KOPT-K1 (cell line): ENCODE results near the gene SDR42E2.
"Not testable (repeated sequence)": the region's sequence is repeated elsewhere in the genome, so short reads cannot be mapped to it uniquely, and the experiment has no call there.

ENCODE experiments used
- H3K27ac ChIP-seq: fragments of 200-600 bp; sonication (generic); 2 replicates; pipeline ENCODE4 v1.5.1; 2016; ENCODE audit warnings: antibody characterized with exemption, mild to moderate bottlenecking, low read depth, low read length; ENCODE audit not compliant: poor library complexity, severe bottlenecking
- H3K36me3 ChIP-seq: fragments of 200-600 bp; sonication (generic); 2 replicates; pipeline ENCODE4 v1.5.1; 2017; ENCODE audit warnings: antibody characterized with exemption, mild to moderate bottlenecking, low read length, moderate library complexity; ENCODE audit not compliant: insufficient read depth
- H3K9me3 ChIP-seq: fragments of 200-600 bp; sonication (generic); 2 replicates; pipeline ENCODE4 v1.5.1; 2017; ENCODE audit warnings: antibody characterized with exemption, low read length, mild to moderate bottlenecking; ENCODE audit not compliant: insufficient read depth, poor library complexity, severe bottlenecking

SDR42E2 gene

GRCh38 chr16:22210285-22210684, 48.0 kb downstream of the SDR42E2 start:
- Histone ChIP-seq H3K9me3 (no peaks in the 10 kb centered on the region), H3K36me3 (peaks cover 40% of the 10 kb centered on the region; the same call in 1 of the 2 replicates)

GRCh38 chr16:22210854-22211253, 48.5 kb downstream of the SDR42E2 start:
- peaks cover 40% of the 10 kb centered on the region; the same call in 1 of the 2 replicates for H3K36me3 ChIP-seq
- H3K9me3 ChIP-seq: no peaks in the 10 kb centered on the region
- no peak overlapping the region for H3K27ac ChIP-seq

More at GRCh38 chr16:22210285-22210684, 48.0 kb downstream of the SDR42E2 start:
- H3K27ac ChIP-seq: no peak overlapping the region

GRCh38 chr16:22213236-22213635, 50.9 kb downstream of the SDR42E2 start:
- H3K27ac ChIP-seq: no peak overlapping the region
- H3K9me3 ChIP-seq: no peaks in the 10 kb centered on the region
- peaks cover 40% of the 10 kb centered on the region; the same call in 1 of the 2 replicates for H3K36me3 ChIP-seq

- H3K27ac ChIP-seq: no peak overlapping the region
- H3K36me3 ChIP-seq: peaks cover 40% of the 10 kb centered on the region; the same call in 1 of the 2 replicates
These were observed 51.5 kb downstream of the SDR42E2 start for GRCh38 chr16:22213801-22214200.

GRCh38 chr16:22214402-22214801, 52.1 kb downstream of the SDR42E2 start:
- no peak overlapping the region for H3K27ac ChIP-seq
- peaks cover 40% of the 10 kb centered on the region; the same call in 1 of the 2 replicates for H3K36me3 ChIP-seq
- H3K9me3 ChIP-seq: no peaks in the 10 kb centered on the region

More at GRCh38 chr16:22213801-22214200, 51.5 kb downstream of the SDR42E2 start:
- no peaks in the 10 kb centered on the region for H3K9me3 ChIP-seq

GRCh38 chr16:22214889-22215288, 52.6 kb downstream of the SDR42E2 start:
- H3K27ac ChIP-seq: peak overlapping the region; percentile 61
- peaks cover 40% of the 10 kb centered on the region; the same call in 1 of the 2 replicates for H3K36me3 ChIP-seq

GRCh38 chr16:22216191-22216831, 54.0 kb downstream of the SDR42E2 start:
- Histone ChIP-seq H3K36me3 (peaks cover 34% of the 10 kb centered on the region; the same call in 1 of the 2 replicates), H3K9me3 (no peaks in the 10 kb centered on the region), H3K27ac (peak overlapping the region; percentile 61)

More at GRCh38 chr16:22214889-22215288, 52.6 kb downstream of the SDR42E2 start:
- no peaks in the 10 kb centered on the region for H3K9me3 ChIP-seq

- peak overlapping the region; percentile 61 for H3K27ac ChIP-seq
These were observed 54.5 kb downstream of the SDR42E2 start for GRCh38 chr16:22216832-22217225.

GRCh38 chr16:22217890-22218730, 55.8 kb downstream of the SDR42E2 start:
- peak overlapping the region; percentile 61 for H3K27ac ChIP-seq
- peaks cover 19% of the 10 kb centered on the region; the same call in 1 of the 2 replicates for H3K36me3 ChIP-seq
- H3K9me3 ChIP-seq: no peaks in the 10 kb centered on the region

More at GRCh38 chr16:22216832-22217225, 54.5 kb downstream of the SDR42E2 start:
- peaks cover 30% of the 10 kb centered on the region; the same call in 1 of the 2 replicates for H3K36me3 ChIP-seq
- H3K9me3 ChIP-seq: not testable (repeated sequence)

GRCh38 chr16:22219389-22220068, 57.2 kb downstream of the SDR42E2 start:
- Histone ChIP-seq H3K36me3 (peaks cover 5% of the 10 kb centered on the region; the same call in 1 of the 2 replicates), H3K9me3 (no peaks in the 10 kb centered on the region), H3K27ac (no peak overlapping the region)

GRCh38 chr16:22220069-22220440, 57.7 kb downstream of the SDR42E2 start:
- H3K27ac ChIP-seq: no peak overlapping the region

GRCh38 chr16:22220714-22221113, 58.4 kb downstream of the SDR42E2 start:
- Histone ChIP-seq H3K27ac (no peak overlapping the region), H3K9me3 (no peaks in the 10 kb centered on the region), H3K36me3 (peaks cover 7% of the 10 kb centered on the region; the same call in 1 of the 2 replicates)

More at GRCh38 chr16:22220069-22220440, 57.7 kb downstream of the SDR42E2 start:
- peaks cover 5% of the 10 kb centered on the region; the same call in 1 of the 2 replicates for H3K36me3 ChIP-seq
- H3K9me3 ChIP-seq: no peaks in the 10 kb centered on the region

- no peak overlapping the region for H3K27ac ChIP-seq
- H3K9me3 ChIP-seq: no peaks in the 10 kb centered on the region
- peaks cover 16% of the 10 kb centered on the region for H3K36me3 ChIP-seq
These were observed 59.7 kb downstream of the SDR42E2 start for GRCh38 chr16:22222006-22222405.

- no peaks in the 10 kb centered on the region for H3K9me3 ChIP-seq
- no peak overlapping the region for H3K27ac ChIP-seq
- peaks cover 21% of the 10 kb centered on the region for H3K36me3 ChIP-seq
These were observed 60.7 kb downstream of the SDR42E2 start for GRCh38 chr16:22222998-22223397.

- peaks cover 41% of the 10 kb centered on the region for H3K36me3 ChIP-seq
- no peak overlapping the region for H3K27ac ChIP-seq
- no peaks in the 10 kb centered on the region for H3K9me3 ChIP-seq
These were observed 62.8 kb downstream of the SDR42E2 start for GRCh38 chr16:22225060-22225459.
